G401 (cell line): ENCODE results near the gene IQCF5. TPM values are rescaled to one million over a fixed set of nuclear protein-coding genes. Genes with fewer than 3 reads are reported as not detected.
"Not testable (repeated sequence)": the region's sequence is repeated elsewhere in the genome, so short reads cannot be mapped to it uniquely, and the experiment has no call there.

ENCODE experiments used
- DNase-seq: peaks from one replicate; pipeline ENCODE4 v3.0.0-alpha.2; 2015; ENCODE audit warnings: low spot score
- in situ Hi-C: cut with HindIII; loops from 2 replicates; pipeline ENCODE4 v1.10.0; 2016; ENCODE audit warnings: low sequenced_read_pairs, mixed read lengths
- total RNA-seq: library from RNA; depleted of rRNA; stranded (reverse); fragments of >200 nt; shearing (Covaris generic); gene quantifications from 2 replicates; pipeline ENCODE4 v1.2.3, GENCODE V29; 2014; rRNA removed

Gene IQCF5
- total RNA-seq, result not detected in 2 replicates

- in situ Hi-C loops, result no loop called here
- no peak for DNase-seq
Observed at GRCh38 chr3:51875501-51875900, at the start of gene IQCF5. IQCF5 (minus strand) TSS chr3:51875601; CDS start chr3:51875531, 70 bp downstream.

GRCh38 chr3:51921081-51921578, 45.7 kb upstream of the IQCF5 start:
- DNase-seq, result no peak

GRCh38 chr3:51916418-51916817, 41.0 kb upstream of the IQCF5 start:
- DNase-seq, result no peak
- in situ Hi-C loops, result no loop called here

More at GRCh38 chr3:51921081-51921578, 45.7 kb upstream of the IQCF5 start:
- in situ Hi-C loops, result no loop called here

GRCh38 chr3:51908026-51908425, 32.6 kb upstream of the IQCF5 start:
- DNase-seq, result no peak
- in situ Hi-C loops, result no loop called here

GRCh38 chr3:51904034-51904823, 28.8 kb upstream of the IQCF5 start:
- in situ Hi-C loops, result no loop called here
- no peak for DNase-seq

- DNase-seq, in situ Hi-C loops: not testable (repeated sequence)
Observed at GRCh38 chr3:51902361-51902760, 27.0 kb upstream of the IQCF5 start.

- DNase-seq, in situ Hi-C loops: not testable (repeated sequence)
Observed at GRCh38 chr3:51900043-51900442, 24.6 kb upstream of the IQCF5 start.

GRCh38 chr3:51897391-51897790, 22.0 kb upstream of the IQCF5 start:
- DNase-seq, result no peak
- in situ Hi-C loops, result no loop called here

- in situ Hi-C loops, result no loop called here
Observed at GRCh38 chr3:51896607-51897305, 21.4 kb upstream of the IQCF5 start.

GRCh38 chr3:51894939-51895338, 19.5 kb upstream of the IQCF5 start:
- in situ Hi-C loops, result no loop called here
- no peak for DNase-seq

More at GRCh38 chr3:51896607-51897305, 21.4 kb upstream of the IQCF5 start:
- DNase-seq, result no peak

- in situ Hi-C loops, result no loop called here
Observed at GRCh38 chr3:51894391-51894790, 19.0 kb upstream of the IQCF5 start.

GRCh38 chr3:51891242-51892039, 16.0 kb upstream of the IQCF5 start:
- peak; percentile 62 for DNase-seq
- in situ Hi-C loops, result no loop called here

More at GRCh38 chr3:51894391-51894790, 19.0 kb upstream of the IQCF5 start:
- DNase-seq, result no peak

- in situ Hi-C loops, result no loop called here
Observed at GRCh38 chr3:51888463-51889105, 13.2 kb upstream of the IQCF5 start.

GRCh38 chr3:51887620-51888019, 12.2 kb upstream of the IQCF5 start:
- no peak for DNase-seq
- in situ Hi-C loops, result no loop called here

More at GRCh38 chr3:51888463-51889105, 13.2 kb upstream of the IQCF5 start:
- DNase-seq, result no peak

- no peak for DNase-seq
- in situ Hi-C loops, result no loop called here
Observed at GRCh38 chr3:51886447-51886846, 11.0 kb upstream of the IQCF5 start.

- DNase-seq, result no peak
- in situ Hi-C loops, result no loop called here
Observed at GRCh38 chr3:51879937-51880336, 4.5 kb upstream of the IQCF5 start.

- DNase-seq, result no peak
- in situ Hi-C loops, result no loop called here
Observed at GRCh38 chr3:51876186-51876585, 785 bp upstream of the IQCF5 start.

GRCh38 chr3:51874889-51875288, 512 bp downstream of the IQCF5 start:
- in situ Hi-C loops, result no loop called here
- no peak for DNase-seq

GRCh38 chr3:51874411-51874810, 990 bp downstream of the IQCF5 start:
- in situ Hi-C loops, result no loop called here
- DNase-seq, result no peak
